Hepatic stellate cell (primary cell): ENCODE data around the gene MRPL39.
A peak's percentile ranks its signal among the peaks of the same experiment; 100 is the strongest.

Source experiments
- DNase-seq: peaks from one replicate; pipeline ENCODE4 v3.0.0; 2011; ENCODE audit warnings: low spot score

MRPL39 gene

GRCh38 chr21:25568246-25568645, 39.0 kb downstream of the MRPL39 start:
- DNase-seq, result no peak

- no peak for DNase-seq
These were observed 39.8 kb downstream of the MRPL39 start for GRCh38 chr21:25567472-25567871.

GRCh38 chr21:25566645-25567044, 40.6 kb downstream of the MRPL39 start:
- DNase-seq, result no peak

- no peak for DNase-seq
These were observed 41.7 kb downstream of the MRPL39 start for GRCh38 chr21:25565272-25566211.

GRCh38 chr21:25564349-25564948, 42.8 kb downstream of the MRPL39 start:
- no peak for DNase-seq

GRCh38 chr21:25563361-25564116, 43.7 kb downstream of the MRPL39 start:
- no peak for DNase-seq

- DNase-seq, result no peak
These were observed 44.6 kb downstream of the MRPL39 start for GRCh38 chr21:25562660-25563059.

- peak; percentile 52 for DNase-seq
These were observed 45.3 kb downstream of the MRPL39 start for GRCh38 chr21:25561668-25562641.

- DNase-seq, result no peak
These were observed 46.4 kb downstream of the MRPL39 start for GRCh38 chr21:25560891-25561290.

- DNase-seq, result no peak
These were observed 47.0 kb downstream of the MRPL39 start for GRCh38 chr21:25560271-25560685.

- DNase-seq, result no peak
These were observed 47.5 kb downstream of the MRPL39 start for GRCh38 chr21:25559746-25560145.

GRCh38 chr21:25558123-25558522, 49.2 kb downstream of the MRPL39 start:
- no peak for DNase-seq

- no peak for DNase-seq
These were observed 50.1 kb downstream of the MRPL39 start for GRCh38 chr21:25557180-25557579.

GRCh38 chr21:25556091-25556490, 51.2 kb downstream of the MRPL39 start:
- no peak for DNase-seq

GRCh38 chr21:25555492-25555891, 51.8 kb downstream of the MRPL39 start:
- no peak for DNase-seq

GRCh38 chr21:25552856-25553255, 54.4 kb downstream of the MRPL39 start:
- DNase-seq, result no peak

- DNase-seq, result no peak
These were observed 55.7 kb downstream of the MRPL39 start for GRCh38 chr21:25551569-25551968.

GRCh38 chr21:25550352-25551120, 56.7 kb downstream of the MRPL39 start:
- no peak for DNase-seq

- no peak for DNase-seq
These were observed 66.2 kb downstream of the MRPL39 start for GRCh38 chr21:25541042-25541441.

- no peak for DNase-seq
These were observed 67.7 kb downstream of the MRPL39 start for GRCh38 chr21:25539606-25540005.

GRCh38 chr21:25537174-25537573, 70.1 kb downstream of the MRPL39 start:
- no peak for DNase-seq
